Neural crest cell (in vitro differentiated cells): ENCODE results near the gene APCDD1. TPM values are rescaled to one million over a fixed set of nuclear protein-coding genes. Genes with fewer than 3 reads are reported as not detected.

Experiments used
- DNase-seq: peaks from one replicate; pipeline ENCODE4 v3.0.0; 2021; ENCODE audit warnings: low read depth, mixed read lengths, low spot score
- H3K27ac Mint-ChIP-seq: one replicate; pipeline ENCODE4 v1.8.0; 2021; ENCODE audit warnings: mild to moderate bottlenecking, mixed read lengths; ENCODE audit not compliant: unreplicated experiment
- H3K27me3 Mint-ChIP-seq: 2 replicates; pipeline ENCODE4 v1.8.0; 2021; ENCODE audit warnings: low read depth, mild to moderate bottlenecking, mixed read lengths
- H3K36me3 Mint-ChIP-seq: 2 replicates; pipeline ENCODE4 v1.8.0; 2021; ENCODE audit warnings: low read depth, mild to moderate bottlenecking, mixed read lengths
- H3K4me1 Mint-ChIP-seq: 2 replicates; pipeline ENCODE4 v1.8.0; 2021; ENCODE audit warnings: mixed read lengths
- H3K4me3 Mint-ChIP-seq: one replicate; pipeline ENCODE4 v1.8.0; 2021; ENCODE audit warnings: mild to moderate bottlenecking, mixed read lengths
- H3K9me3 Mint-ChIP-seq: 2 replicates; pipeline ENCODE4 v1.8.0; 2021; ENCODE audit warnings: mixed read lengths
- CTCF ChIP-seq: fragments of 200-600 bp; sonication (generic); conservative IDR thresholded peaks from 2 replicates; pipeline ENCODE4 v1.5.0; 2021; ENCODE audit warnings: antibody characterized with exemption, mild to moderate bottlenecking
- total RNA-seq: library from RNA; stranded (reverse); gene quantifications from 2 replicates; pipeline ENCODE4 v1.2.1, GENCODE V29; 2021

Gene APCDD1
- total RNA-seq, 1 donor from 2014 or later, result 51.9 TPM

- no peak for TF ChIP-seq CTCF
- H3K36me3 Mint-ChIP-seq, result no peaks in the 10 kb centered on the region
- no peak for DNase-seq
- peaks cover 24% of the 10 kb centered on the region for H3K4me1 Mint-ChIP-seq
- H3K27me3 Mint-ChIP-seq, result no peaks in the 10 kb centered on the region
- no peak overlapping the region for H3K4me3 Mint-ChIP-seq
- H3K27ac Mint-ChIP-seq, result no peak overlapping the region
- H3K9me3 Mint-ChIP-seq, result no peaks in the 10 kb centered on the region
Measured at GRCh38 chr18:10515456-10515855, 61.0 kb downstream of the APCDD1 start.

GRCh38 chr18:10516078-10516477, 61.6 kb downstream of the APCDD1 start:
- H3K4me1 Mint-ChIP-seq, result peaks cover 24% of the 10 kb centered on the region
- no peak overlapping the region for H3K4me3 Mint-ChIP-seq
- no peaks in the 10 kb centered on the region for H3K27me3 Mint-ChIP-seq
- no peak for DNase-seq
- H3K36me3 Mint-ChIP-seq, result no peaks in the 10 kb centered on the region
- no peak for TF ChIP-seq CTCF
- H3K27ac Mint-ChIP-seq, result no peak overlapping the region
- H3K9me3 Mint-ChIP-seq, result no peaks in the 10 kb centered on the region

GRCh38 chr18:10518595-10519255, 64.3 kb downstream of the APCDD1 start:
- DNase-seq, result peak; percentile 32
- H3K36me3 Mint-ChIP-seq, result no peaks in the 10 kb centered on the region
- H3K4me1 Mint-ChIP-seq, result peaks cover 19% of the 10 kb centered on the region
- no peak overlapping the region for H3K4me3 Mint-ChIP-seq
- H3K9me3 Mint-ChIP-seq, result no peaks in the 10 kb centered on the region
- H3K27me3 Mint-ChIP-seq, result peaks cover 3% of the 10 kb centered on the region
- peak; percentile 40 for TF ChIP-seq CTCF
- peak overlapping the region; percentile 5 for H3K27ac Mint-ChIP-seq

DNA sequence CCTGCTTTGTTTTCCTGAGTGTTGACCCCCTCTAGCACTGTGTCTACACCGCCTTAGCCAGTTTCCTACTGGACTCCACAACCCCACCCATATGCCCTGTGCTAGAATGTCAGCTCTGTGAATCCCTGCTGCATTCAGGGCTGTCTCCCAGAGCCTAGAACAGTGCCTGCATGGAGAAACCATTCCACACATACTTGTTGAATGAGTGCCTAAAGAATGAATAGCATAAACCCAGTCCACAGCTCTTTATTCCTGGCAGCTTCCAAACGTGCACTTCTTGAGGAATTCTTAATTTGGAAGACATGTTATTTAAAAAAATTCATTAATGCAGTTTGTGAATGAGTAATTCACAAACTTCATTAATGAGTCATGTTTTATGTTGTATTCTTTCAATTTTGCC, 64.9 kb downstream of the APCDD1 start:
- no peaks in the 10 kb centered on the region for H3K9me3 Mint-ChIP-seq
- peaks cover 19% of the 10 kb centered on the region for H3K4me1 Mint-ChIP-seq
- H3K36me3 Mint-ChIP-seq, result no peaks in the 10 kb centered on the region
- no peak overlapping the region for H3K4me3 Mint-ChIP-seq
- no peak for DNase-seq
- H3K27me3 Mint-ChIP-seq, result peaks cover 3% of the 10 kb centered on the region
- TF ChIP-seq CTCF, result no peak
- no peak overlapping the region for H3K27ac Mint-ChIP-seq

DNA sequence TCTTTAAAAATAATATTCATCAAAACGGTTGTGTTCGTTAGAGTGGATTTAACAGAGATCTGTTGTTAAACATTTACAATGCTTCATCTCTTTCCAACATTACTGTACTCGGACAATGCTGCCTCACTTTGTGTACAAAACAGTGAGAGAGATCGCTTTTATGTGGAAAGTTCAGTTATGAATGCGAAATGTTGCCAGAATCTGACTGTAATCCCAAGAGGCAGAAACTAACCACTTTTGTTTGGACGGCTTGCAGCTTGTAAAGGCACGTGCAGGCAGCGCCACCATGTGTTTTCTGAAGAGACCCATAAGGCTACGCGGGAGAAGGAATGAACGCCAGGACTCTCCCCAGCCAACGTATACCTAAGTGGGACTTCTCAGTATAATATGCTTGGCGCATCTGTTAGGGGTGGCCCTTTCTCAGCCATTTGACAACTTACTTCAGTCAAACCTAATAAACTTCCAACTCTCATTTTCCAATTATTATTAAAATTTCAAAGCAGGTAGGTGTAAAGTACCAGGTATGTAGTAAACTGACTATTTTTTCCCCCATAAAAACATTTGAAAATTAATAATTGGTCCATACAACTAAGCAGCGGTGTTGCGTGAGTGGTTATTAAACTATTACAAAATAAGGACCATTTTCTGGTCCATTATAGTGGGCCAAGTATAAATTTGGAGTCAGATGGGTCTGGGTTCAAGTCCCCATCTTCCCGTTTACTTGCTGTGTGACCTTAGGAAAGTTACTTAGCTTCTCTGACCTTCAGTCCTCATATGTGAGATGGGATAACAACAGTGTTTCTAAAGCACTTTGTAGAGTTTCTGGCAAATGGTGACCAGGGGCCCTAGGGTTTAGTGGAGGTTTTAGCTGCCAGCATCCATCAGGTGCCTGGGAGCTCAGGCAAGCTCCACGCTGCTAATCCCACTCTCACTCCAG, 65.8 kb downstream of the APCDD1 start:
- peak; percentile 92 for TF ChIP-seq CTCF
- Mint-ChIP-seq H3K9me3 (no peaks in the 10 kb centered on the region), H3K27ac (no peak overlapping the region), H3K36me3 (no peaks in the 10 kb centered on the region), H3K27me3 (peaks cover 3% of the 10 kb centered on the region), H3K4me1 (peaks cover 26% of the 10 kb centered on the region), H3K4me3 (peak overlapping the region; percentile 69)
- DNase-seq, result peak; percentile 71
